Gastrocnemius medialis (tissue), 4 donors: ENCODE results near the gene HCAR1.
"Not testable (repeated sequence)": the region's sequence is repeated elsewhere in the genome, so short reads cannot be mapped to it uniquely, and the experiment has no call there.

Experiments
- POLR2A ChIP-seq, 2 donors: fragments of 450-650 bp; IDR thresholded peaks; one replicate each; pipeline ENCODE4 v1.6.1; 2017; ENCODE audit warnings: antibody characterized with exemption in 2 of 2, mild to moderate bottlenecking in 2 of 2, moderate library complexity in 2 of 2
- TF ChIP-seq, protein P1 (sequence below), 5 experiments: fragments of 450-650 bp in 3 of 5; fragments of 200-600 bp in 2 of 5; sonication (generic) in 2 of 5; IDR thresholded peaks in 4 of 5; conservative IDR thresholded peaks in 1 of 5; 1 replicate in 4 of 5; 2 replicates in 1 of 5; pipeline ENCODE4 v1.5.1; 2016 to 2019; ENCODE audit warnings: antibody characterized with exemption in 5 of 5, mild to moderate bottlenecking in 3 of 5, moderate library complexity in 3 of 5

GRCh38 chr12:122702890-122703611 is 27.6 kb downstream of the HCAR1 start, which contains the start of gene HCAR2:
- TF ChIP-seq, protein P1, sequence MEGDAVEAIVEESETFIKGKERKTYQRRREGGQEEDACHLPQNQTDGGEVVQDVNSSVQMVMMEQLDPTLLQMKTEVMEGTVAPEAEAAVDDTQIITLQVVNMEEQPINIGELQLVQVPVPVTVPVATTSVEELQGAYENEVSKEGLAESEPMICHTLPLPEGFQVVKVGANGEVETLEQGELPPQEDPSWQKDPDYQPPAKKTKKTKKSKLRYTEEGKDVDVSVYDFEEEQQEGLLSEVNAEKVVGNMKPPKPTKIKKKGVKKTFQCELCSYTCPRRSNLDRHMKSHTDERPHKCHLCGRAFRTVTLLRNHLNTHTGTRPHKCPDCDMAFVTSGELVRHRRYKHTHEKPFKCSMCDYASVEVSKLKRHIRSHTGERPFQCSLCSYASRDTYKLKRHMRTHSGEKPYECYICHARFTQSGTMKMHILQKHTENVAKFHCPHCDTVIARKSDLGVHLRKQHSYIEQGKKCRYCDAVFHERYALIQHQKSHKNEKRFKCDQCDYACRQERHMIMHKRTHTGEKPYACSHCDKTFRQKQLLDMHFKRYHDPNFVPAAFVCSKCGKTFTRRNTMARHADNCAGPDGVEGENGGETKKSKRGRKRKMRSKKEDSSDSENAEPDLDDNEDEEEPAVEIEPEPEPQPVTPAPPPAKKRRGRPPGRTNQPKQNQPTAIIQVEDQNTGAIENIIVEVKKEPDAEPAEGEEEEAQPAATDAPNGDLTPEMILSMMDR (IDR thresholded peaks at IDR 0.05 in 4 of 5, conservative IDR thresholded peaks at IDR 0.05 in 1 of 5), result not testable (repeated sequence)
- TF ChIP-seq POLR2A (IDR thresholded peaks at IDR 0.05), result not testable (repeated sequence)
